Activated T-cell treated with anti-CD3 and anti-CD28 coated beads for 24 hours (primary cell): ENCODE measurements around the gene TBX15.

ENCODE experiments used
- DNase-seq: peaks from one replicate; pipeline ENCODE4 v3.0.0-alpha.2; 2020; ENCODE audit warnings: low read depth

TBX15 gene

GRCh38 chr1:118984722-118985639 lies 3.2 kb downstream of the TBX15 start:
- DNase-seq, result no peak

DNA sequence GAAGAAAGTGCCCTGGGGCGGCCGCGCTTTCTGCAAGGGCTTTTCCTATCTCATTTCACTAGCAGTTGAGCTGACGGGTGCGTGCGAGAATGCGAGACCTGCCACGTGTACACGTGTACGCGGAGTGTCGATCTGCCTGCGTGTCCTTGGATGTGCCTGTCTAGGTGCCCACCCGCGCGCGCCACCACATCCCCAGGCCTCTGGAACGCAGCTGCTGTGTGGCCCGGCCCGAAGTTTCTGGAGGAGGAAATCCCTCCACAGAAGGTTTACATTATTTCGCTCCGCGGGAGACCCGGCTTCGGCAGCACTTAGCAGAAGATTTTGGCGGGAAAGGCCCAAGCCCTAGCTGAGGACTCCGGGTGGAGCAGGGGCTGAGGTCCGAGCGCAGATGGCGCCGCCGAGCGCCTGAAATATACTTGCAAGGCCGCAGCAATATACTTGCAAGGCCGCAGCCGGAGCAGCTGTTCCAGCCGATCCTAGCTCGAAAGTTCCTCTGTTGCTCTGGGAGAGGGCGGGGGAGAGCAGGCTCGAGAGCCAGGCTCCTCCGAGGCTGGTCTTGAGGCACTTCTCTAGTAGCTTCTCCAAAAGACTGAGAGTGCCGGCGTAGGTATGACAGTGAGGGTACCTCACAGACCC lies 3.9 kb downstream of the TBX15 start:
- DNase-seq, result no peak

DNA sequence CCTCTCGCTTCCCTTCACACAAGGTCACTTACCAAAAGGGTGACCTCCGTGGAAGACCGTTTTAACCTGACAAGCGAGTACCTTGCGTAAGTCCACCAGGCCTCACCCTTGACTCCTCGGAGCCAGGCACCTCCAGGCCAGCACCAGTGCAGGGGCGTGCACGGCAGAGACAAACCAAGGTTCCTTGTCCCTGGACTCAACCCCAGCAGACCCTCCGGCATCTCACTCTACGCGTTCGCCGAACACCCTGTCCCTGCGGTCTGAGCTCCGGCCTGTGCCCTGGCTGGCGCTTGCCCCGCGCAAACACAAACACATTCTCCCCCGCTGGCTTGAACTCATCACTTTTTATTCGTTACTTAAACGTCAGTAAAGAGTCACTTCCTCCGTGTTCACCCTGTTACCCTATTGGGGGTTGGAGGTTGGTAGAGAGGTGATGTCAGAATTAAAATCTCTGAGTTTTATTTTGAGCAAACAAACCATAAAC lies 4.5 kb downstream of the TBX15 start:
- no peak for DNase-seq

- DNase-seq, result no peak
Observed at GRCh38 chr1:118982821-118983557, 5.2 kb downstream of the TBX15 start.

GRCh38 chr1:118982266-118982665 lies 5.9 kb downstream of the TBX15 start:
- DNase-seq, result no peak

DNA sequence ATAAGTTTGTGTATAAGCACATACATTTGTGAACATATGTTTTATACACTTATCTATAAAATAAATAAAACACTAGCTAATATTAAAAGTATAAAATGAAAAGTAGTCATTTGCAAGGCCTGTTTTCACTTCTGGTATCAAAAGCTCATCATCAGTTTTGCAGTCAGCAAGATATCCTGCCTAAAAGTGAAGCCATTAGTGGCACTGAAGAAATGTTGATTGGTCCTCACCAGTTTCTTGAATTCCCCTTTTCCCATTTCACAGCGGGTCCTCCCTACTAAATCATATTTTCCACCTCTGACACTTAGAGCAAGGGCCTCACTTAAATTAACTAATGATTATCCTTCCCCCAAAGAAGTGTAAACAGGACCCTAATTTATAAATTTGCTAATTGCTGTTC lies 6.7 kb downstream of the TBX15 start:
- no peak for DNase-seq

DNA sequence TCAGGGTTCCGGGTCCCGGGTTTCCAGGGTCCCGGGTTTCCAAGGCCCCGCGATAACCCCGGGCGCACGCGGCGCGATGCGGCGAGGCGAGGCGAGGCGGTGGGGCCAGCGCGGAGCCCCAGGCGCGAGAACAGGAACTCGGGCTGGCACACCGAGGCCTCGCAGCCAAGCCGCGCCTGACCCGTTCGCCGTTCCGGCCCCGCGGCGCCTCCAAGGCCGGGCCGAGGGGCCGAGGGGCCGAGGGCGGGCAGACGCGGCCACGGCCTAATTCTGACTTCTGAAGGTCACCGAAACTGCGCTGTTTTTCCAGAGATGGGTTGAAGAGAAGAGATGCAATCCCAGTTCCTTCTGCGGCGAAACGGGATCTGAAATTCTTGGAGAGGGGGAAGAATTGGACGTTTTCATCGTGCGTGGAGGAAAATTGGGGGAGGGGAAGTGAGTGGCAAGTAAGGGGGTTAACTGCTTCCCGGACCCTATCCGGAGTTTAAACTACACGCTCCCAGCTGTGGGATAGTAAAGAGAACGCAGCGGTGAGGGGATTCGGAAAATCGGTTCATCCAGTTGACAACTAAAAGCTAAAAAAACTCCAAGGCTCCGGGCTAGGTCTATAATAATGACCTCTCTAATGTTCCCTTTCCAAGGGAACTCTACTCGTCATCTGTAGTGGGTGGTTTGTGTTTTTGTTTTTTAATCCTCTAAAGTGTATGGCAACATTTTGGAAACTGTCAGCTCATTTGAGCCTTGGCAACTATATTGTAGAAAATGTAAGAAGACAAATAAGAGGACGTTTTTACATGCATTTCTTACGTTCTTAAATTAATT lies 8.2 kb downstream of the TBX15 start:
- DNase-seq, result no peak

DNA sequence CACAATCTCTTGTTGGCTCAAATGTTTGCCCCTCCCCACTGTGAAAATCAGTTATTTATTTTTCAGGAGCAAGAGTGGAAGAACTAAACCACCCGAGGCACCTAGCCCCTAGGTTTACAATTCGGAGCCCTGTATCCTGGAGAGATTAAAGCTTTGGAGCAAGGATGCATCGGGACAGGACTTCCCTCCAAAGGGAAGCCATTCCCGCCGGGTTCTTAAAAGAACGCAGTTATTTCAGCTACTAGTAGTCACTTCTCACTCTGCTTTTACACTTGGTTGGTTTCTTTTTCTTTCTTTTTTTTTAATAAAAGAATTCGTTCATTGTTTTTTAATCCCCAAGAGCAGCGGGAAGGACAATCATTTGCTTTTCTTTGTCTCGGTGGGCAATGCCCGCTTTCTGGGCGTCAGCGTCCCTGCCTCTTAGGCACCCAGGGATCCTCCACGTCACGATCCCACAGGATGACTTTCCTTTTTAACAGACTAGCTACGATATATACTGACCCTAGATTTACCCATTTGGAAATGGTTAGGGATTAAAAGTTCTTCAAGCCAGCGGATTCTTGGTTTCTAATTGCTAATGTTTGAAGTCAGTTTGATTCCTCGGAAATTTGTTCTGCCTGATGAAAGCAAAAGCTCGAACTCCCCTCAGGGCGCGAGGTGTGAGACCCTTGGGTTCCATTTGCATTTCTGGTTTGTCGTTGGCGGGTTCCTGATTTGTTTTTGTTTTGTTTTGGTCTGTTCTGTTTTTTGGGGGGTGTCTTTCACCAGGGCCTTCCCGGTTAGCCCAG lies 9.0 kb downstream of the TBX15 start:
- no peak for DNase-seq

GRCh38 chr1:118977600-118977999 lies 10.5 kb downstream of the TBX15 start:
- no peak for DNase-seq

- no peak for DNase-seq
Observed at GRCh38 chr1:118974661-118975060, 13.5 kb downstream of the TBX15 start.

DNA sequence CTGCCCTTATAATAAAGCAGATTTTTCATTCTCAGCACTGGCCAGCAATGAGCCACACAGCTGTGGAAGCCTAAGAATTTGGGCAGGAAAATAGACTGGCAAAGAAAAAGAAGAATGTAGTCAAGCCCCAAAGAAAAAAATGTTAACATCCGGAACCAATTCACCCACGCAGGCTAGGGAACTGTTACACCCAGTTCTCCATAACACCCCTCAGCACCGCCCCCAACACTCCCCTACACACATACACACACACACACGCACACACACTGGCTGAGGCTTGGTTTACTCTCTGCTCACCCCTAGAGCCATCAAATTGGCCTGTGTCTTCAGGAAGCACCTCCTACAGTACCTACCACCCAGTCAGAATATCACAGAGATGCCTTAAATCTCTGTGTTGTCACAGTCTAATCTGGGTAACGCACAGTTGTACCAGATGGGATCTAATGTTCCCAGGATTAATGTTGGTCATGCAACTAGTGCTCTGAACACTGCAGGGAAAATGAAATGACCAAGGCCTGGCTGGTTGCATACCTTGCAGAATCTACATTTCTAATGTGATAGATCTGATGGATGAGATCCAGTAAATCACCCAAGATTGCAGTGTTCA lies 14.5 kb downstream of the TBX15 start:
- no peak for DNase-seq

DNA sequence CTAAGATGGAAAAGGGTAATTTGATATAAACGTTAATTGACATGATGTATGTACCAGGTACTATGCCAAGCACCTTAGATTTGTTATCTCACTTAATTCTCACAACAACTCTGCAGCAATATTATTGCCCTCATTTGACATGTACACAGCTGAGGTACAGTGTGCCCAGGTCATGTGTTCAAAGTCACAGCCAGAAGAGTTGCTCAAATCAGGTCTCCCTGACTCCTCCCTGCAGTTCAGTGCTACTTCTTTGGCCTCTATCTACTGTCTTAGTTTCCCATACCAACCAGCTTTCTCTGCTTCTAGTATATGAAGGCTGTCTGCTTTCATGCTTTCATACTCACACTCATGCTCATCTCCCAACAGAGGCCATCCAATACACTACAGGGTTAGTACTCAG lies 15.1 kb downstream of the TBX15 start:
- DNase-seq, result no peak

GRCh38 chr1:118970451-118970850 lies 17.7 kb downstream of the TBX15 start:
- no peak for DNase-seq

DNA sequence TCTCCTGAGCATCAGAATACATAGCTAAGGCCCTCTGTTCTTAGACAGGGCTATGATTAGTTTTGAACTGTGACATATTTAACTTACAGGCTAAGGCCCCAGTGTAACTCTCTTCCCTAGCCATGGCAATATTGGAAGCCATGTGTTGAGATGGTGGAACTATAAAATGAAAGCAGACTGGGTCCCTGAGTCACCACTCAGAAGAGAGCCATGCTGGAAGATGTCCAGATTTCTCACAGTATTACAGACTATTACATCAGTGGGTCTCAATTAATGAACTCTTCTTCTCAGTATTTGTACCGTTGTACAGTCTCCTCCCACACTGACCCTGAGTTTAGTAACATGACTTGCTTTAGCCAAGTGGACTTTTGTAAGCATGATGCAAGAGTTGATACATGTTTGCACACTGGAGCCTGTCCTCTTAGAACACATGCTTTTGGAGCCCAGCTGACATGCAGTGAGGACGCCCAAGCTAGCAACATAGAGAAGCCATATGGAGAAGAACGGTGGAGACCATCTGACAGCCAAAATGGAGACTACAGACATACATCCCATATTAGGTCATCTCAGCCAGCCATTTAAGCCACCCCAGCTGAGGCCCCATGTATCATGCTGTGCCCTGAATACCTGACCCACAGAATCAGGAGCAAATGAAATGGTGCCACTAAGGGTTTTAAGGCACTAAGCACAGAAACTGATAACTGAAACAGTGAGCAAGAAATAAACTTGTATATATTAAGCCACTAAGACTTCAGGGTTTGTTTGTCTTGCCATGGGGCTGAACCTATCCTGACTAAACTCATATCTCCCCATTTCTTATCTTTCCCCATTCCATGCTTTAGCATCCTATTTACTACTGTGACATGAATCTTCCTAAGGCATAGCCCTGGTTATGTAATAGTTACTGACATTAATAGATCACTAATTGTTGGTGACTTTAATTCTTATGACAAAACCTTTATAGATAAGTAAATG lies 24.4 kb downstream of the TBX15 start:
- DNase-seq, result no peak

- no peak for DNase-seq
Observed at GRCh38 chr1:118963138-118963455, 25.0 kb downstream of the TBX15 start.

GRCh38 chr1:118961156-118961555 lies 27.0 kb downstream of the TBX15 start:
- no peak for DNase-seq

DNA sequence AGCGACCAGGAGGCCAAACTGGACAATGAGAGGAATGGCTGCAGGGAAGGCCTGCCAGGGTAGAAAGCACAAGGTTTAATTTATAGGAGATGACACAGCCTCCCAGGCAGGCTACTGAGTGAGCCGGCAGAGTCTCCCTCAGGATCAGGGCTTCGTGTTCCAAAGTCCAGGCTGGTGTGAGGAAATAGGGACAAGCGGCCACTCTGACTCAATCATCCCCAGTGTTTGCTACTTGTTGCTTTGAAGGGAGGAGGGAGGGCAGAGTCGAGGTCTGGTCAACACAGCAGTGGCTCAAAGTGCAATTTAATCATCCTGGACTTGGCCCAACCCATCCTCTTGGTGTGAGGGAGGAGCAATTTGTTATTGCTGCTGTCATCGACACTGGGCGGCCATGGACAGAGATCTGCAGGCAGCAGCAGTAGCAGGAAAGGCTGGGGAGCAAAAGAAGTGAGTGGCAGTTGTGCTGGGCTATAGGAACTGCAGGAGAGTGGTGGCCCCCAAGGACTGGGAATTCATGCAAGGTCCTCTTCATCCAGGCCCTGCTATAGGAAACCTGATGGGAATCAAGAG lies 27.5 kb downstream of the TBX15 start:
- no peak for DNase-seq

DNA sequence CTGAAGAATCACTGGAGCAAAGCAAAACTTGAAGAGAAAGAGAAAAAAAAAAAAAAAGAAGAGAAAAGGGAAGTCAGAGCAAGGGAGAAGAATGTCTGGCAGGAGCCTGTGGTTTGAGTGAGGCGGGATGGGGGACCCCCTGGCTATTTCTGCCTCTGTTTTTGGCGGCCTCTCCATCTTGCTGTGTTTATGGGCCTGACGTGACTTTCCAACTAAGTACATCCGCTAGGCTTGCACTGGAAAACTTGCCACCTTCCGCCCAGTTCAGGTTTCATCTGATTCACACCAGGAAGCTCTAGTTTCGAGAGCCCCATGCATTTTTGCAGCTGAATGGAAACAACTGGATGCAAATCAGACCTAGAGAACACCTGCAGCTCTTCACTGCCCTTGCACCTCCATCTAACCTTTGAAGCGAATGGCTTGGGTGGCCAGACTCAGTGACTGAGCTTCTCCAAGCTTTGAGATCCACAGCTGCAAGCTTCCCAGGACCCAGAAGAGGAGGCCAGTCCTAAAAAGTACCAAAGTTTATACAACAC lies 28.0 kb downstream of the TBX15 start:
- DNase-seq, result no peak
